HG03442 (cell line): ENCODE measurements around the gene RBM12.
"Not testable (repeated sequence)": the region's sequence is repeated elsewhere in the genome, so short reads cannot be mapped to it uniquely, and the experiment has no call there.

Experiments
- ATAC-seq: cut with Tn5 transposase; IDR thresholded peaks from one replicate; pipeline ENCODE4 v1.9.1; 2021; ENCODE audit warnings: mild to moderate bottlenecking, moderate library complexity; ENCODE audit not compliant: unreplicated experiment

The RBM12 gene, protein sequence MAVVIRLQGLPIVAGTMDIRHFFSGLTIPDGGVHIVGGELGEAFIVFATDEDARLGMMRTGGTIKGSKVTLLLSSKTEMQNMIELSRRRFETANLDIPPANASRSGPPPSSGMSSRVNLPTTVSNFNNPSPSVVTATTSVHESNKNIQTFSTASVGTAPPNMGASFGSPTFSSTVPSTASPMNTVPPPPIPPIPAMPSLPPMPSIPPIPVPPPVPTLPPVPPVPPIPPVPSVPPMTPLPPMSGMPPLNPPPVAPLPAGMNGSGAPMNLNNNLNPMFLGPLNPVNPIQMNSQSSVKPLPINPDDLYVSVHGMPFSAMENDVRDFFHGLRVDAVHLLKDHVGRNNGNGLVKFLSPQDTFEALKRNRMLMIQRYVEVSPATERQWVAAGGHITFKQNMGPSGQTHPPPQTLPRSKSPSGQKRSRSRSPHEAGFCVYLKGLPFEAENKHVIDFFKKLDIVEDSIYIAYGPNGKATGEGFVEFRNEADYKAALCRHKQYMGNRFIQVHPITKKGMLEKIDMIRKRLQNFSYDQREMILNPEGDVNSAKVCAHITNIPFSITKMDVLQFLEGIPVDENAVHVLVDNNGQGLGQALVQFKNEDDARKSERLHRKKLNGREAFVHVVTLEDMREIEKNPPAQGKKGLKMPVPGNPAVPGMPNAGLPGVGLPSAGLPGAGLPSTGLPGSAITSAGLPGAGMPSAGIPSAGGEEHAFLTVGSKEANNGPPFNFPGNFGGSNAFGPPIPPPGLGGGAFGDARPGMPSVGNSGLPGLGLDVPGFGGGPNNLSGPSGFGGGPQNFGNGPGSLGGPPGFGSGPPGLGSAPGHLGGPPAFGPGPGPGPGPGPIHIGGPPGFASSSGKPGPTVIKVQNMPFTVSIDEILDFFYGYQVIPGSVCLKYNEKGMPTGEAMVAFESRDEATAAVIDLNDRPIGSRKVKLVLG

DNA sequence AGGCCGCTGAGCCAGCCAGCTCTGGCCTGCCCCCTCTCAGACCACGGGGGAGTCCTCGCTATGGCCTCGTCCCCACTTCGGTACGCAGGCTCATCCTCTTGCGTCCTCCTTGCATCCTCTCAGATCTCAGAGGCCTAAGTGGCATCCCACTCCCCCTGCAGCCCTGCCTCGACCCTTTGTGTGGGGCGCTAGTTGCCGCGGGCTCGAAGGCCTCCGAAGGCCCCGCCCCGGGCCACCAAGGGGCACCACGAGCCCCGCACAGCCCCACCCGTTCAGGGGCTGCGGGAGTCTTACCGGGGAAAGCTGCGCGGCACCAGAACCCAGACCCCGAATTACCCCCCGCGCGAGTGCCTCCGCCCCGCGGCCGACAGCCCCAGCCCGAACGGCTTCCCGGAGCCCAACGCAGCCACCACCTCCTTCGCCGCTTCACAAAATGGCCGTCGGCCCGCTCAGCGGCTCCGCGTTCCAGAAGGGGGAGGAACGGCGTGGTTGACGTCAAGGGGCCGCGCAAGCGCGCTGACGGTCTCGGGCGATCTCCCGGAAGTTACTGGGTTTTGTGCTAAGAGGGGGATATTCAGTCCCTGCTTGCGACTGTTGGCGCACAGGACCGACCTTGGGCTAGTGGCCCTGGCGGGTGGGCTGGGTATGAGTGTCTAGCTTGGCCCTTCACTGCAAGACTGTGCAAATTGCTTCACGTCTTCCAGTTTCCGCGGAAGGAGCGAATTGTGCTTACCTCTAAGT, at the start of gene RBM12, which contains the start of gene CPNE1:
TSS of gene RBM12 (minus strand) at position 435 of the 741 bp plus-strand sequence. CDS start 9,578 bp downstream, outside the sequence.
TSS of gene CPNE1 (minus strand) at position 435 of the 741 bp plus-strand sequence. CDS start 31,977 bp downstream, outside the sequence.
- ATAC-seq = peak; percentile 69

- no peak for ATAC-seq
These were observed 49.4 kb upstream of the RBM12 start for GRCh38 chr20:35714127-35714526.

DNA sequence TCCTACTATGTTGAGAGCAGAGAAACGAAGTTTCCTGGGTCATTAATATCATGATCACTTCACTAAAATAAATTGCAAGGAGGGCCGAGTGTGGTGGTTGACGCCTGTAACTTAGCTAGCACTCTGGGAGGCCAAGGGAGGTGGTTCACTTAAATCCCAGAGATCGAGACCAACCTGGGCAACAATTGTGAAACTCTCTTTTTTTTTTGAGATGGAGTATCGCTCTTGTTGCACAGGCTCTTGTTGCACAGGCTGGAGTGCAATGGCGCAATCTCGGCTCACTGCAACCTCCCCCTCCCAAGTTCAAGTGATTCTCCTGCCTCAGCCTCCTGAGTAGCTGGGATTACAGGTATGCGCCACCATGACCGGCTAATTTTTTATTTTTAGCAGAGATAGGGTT, 48.4 kb upstream of the RBM12 start:
- not testable (repeated sequence) for ATAC-seq

DNA sequence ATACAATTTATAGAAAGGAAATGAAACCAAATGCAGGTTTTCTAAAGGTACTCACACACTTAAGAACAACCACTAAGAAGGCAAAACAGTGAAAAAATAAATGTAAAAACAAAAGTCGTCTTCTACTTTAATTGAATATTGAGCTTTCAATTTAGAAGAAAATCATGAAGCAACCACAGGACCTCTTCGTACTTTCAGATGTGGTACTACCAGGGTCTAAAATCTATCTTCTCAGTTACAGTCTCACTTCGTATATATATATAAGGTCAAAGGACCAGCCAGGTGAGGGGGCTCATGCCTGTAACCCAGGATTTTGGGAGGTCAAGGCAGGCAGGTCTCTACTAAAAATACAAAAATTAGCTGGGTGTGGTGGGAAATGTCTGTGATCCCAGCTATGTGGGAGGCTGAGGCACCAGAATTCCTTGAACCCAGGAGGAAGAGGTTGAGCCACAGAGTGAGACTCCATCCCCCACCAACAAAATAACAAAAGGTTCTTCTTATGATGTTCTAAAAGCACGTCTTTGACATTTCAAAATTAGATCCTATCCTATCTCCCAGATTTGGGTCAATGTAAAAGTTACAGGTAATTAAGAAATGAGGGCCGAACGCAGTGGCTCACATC, 47.0 kb upstream of the RBM12 start:
- ATAC-seq = no peak

- no peak for ATAC-seq
These were observed 46.3 kb upstream of the RBM12 start for GRCh38 chr20:35710884-35711587.

- no peak for ATAC-seq
These were observed 45.3 kb upstream of the RBM12 start for GRCh38 chr20:35710039-35710438.

- ATAC-seq = no peak
These were observed 44.6 kb upstream of the RBM12 start for GRCh38 chr20:35709259-35709658.

- ATAC-seq = no peak
These were observed 43.8 kb upstream of the RBM12 start for GRCh38 chr20:35708502-35708901.

- not testable (repeated sequence) for ATAC-seq
These were observed 42.2 kb upstream of the RBM12 start for GRCh38 chr20:35706591-35707529.

DNA sequence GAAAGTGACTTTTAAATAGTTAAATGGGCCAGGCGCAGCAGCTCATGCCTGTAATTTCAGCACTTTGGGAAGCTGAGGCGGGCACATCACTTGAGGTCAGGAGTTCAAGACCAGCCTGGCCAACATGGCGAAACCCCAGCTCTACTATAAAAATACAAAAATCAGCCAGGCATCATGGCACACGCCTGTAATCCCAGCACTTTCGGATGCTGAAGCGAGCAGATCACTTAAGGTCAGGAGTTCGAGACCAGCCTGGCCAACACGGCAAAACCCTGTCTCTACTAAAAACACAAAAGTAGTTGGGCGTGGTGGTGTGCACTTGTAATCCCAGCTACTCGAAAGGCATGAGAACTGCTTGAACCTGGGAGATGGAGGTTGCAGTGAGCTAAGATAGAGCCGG, 41.2 kb upstream of the RBM12 start:
- not testable (repeated sequence) for ATAC-seq

DNA sequence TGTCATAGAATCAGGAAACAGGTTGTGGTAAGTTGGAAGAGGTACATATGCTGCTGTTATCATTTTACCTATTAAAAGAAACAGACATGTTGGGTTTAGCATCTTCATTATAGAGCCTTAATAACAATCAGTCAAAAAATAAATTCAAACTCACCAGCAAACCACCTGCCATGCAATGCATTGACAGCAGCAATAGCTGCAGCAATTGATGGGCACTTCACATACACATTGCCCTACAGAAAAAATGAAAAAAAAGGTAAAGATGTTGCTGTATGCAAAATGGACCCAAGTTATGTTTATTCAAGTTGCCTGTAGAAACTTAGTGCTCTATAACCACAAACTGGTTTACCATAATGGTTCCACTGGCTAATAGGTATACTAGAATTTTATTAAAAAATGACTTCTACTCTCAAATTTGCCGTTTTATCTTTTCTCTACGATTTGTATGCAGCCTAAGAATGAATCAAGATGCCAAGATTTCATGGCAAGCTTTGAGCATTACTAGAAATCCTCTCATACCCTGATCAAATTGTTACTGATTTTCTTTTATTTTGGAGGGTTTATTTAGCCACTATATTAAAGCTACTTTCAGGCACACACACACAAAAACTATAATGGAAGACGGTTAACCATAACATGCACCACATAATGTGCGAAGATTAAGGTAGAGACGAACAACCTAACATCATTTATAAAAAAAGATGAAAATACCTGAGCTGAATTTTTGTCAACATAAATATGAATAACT, 40.0 kb upstream of the RBM12 start:
- no peak for ATAC-seq

GRCh38 chr20:35702824-35703695, 38.4 kb upstream of the RBM12 start:
- no peak for ATAC-seq

GRCh38 chr20:35702051-35702823, 37.5 kb upstream of the RBM12 start:
- ATAC-seq = no peak

DNA sequence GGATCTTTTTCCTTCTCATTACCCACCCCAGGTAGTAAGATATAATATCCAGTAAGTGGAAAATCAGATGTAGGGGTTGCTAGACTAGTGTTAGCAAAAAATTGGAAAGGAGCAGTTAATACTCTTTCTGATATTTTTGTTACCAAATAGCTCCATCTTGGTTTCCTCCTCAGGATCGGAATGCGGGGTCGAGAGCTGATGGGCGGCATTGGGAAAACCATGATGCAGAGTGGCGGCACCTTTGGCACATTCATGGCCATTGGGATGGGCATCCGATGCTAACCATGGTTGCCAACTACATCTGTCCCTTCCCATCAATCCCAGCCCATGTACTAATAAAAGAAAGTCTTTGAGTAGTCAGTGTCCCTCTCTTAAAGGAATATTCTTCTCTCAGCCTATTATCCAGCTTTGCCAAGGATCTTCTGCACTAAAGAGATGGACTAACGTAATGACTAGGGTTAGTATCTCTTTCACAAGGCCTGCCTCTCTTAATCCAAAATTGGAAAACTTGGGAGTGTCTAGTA, 36.0 kb upstream of the RBM12 start:
- no peak for ATAC-seq

DNA sequence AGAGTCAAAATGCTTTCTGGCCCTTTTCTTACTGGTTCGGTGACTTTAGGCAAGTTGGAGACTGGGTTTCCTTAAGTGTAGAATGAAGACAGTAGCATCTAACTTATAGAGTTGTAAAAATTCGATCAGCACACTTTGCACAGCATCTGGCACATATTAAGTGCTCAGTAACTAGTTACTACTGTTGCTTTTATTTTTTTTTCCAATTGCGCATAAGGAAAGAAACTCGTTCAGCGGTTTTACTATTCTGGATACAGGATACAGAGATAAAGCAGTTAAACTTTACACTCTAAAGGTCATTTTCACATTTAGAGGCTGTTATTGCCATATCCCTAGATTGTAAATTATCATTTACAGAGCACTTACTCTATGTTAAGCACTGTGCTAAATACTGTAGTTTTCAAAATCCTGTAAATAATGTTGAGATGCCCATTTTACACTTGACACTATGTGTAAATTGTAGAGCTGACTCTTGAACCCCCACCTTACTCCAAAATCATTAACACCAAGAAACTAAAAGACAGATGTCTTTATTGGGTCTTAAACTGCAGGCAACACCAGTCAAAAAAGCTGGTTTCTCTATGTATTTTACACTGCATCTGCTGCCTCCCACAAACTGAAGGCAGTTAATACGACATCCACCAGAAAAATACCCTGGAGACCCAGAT, 35.4 kb upstream of the RBM12 start:
- no peak for ATAC-seq
